HG03457 (cell line): Measurements from ENCODE around the gene ADAM19.

Experiments used
- ATAC-seq: cut with Tn5 transposase; IDR thresholded peaks from one replicate; pipeline ENCODE4 v1.9.1; 2021; ENCODE audit warnings: moderate number of reproducible peaks; ENCODE audit not compliant: unreplicated experiment

ADAM19 gene

GRCh38 chr5:157563929-157564716 lies 11.5 kb downstream of the ADAM19 start:
- ATAC-seq, result no peak

DNA sequence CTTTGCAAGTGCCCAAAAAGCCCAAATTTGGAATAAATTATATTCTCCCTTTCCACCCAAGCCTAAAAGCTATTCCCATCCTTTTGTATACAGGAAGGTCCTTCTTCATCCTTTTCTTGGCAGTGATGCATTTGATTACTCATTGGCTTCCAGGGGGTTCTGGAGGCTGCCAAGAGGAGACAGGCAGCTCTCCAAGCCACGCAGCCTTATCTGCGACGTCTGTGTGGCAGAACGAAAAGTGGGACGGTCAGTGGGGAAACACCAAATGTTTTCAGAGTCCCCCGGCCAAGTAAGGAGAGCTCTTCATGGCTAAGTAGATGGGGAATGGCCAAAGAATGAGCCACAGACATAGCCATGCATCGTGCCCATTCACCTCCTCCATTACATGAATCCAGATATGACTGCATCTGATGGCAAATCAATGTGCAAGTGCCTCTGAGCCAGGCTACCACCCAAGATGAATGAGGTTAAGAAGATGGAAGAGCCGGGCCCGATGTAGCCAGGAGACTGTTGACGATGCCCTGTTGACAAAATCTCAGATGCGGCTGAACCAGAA lies 12.1 kb downstream of the ADAM19 start:
- ATAC-seq, result no peak

- no peak for ATAC-seq
Observed at GRCh38 chr5:157562111-157562581, 13.4 kb downstream of the ADAM19 start.

GRCh38 chr5:157561110-157561509 lies 14.5 kb downstream of the ADAM19 start:
- ATAC-seq, result no peak

DNA sequence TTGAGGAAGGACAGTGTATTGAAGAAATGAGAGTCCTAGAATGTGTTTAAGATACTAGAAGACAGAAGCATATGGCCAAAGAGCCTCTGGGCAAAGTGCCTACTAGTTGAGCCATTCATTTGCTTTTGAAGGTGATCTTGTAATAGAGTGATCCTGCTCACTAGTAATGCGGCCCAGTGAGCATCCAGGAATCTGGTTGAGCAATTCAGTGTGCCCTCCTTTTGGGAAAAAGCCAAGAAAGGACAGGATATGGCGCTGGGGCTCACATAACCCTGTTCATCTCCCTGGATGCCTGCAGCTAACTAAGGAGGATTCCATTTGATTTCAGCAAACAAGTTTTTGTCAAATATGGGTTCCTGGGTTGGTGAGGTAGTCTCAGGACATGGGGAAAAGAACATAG lies 16.3 kb downstream of the ADAM19 start:
- ATAC-seq, result no peak

- no peak for ATAC-seq
Observed at GRCh38 chr5:157558681-157559080, 16.9 kb downstream of the ADAM19 start.

GRCh38 chr5:157558041-157558595 lies 17.5 kb downstream of the ADAM19 start:
- no peak for ATAC-seq

DNA sequence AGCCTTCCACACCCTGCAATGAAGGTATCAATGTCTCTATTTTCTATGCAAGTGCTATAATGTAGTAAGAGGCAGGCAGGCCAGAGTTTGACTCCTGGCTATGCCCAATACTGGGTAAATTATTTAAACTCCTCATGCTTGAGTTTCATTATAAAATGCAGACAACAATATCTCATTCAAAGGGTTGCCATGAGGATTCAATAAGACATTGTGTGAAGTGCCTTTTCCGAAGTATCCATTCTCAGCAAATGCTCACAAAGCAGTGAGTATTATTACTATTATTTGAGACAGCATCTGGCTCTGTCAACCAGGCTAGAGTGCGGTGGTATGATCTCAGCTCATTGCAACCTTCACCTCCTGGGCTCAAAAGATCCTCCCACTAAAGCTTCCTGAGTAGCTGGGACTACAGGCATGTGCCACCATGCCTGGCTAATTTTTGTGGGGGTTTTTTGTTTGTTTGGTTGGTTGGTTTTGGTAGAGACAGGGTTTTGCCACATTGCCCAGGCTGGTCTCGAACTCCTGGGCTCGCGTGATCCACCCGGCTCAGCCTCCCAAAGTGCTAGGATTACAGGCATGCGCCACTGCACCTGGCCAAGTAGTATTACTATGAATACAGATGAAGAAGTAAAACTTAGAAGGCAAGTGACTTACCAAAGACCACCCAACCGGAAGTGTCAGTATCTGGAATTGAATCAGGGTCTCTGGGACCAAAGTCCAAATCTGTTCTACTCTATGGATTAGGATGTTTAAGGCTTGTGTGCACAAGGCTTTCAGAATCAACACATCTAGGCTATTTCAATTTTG lies 18.8 kb downstream of the ADAM19 start:
- ATAC-seq, result no peak

DNA sequence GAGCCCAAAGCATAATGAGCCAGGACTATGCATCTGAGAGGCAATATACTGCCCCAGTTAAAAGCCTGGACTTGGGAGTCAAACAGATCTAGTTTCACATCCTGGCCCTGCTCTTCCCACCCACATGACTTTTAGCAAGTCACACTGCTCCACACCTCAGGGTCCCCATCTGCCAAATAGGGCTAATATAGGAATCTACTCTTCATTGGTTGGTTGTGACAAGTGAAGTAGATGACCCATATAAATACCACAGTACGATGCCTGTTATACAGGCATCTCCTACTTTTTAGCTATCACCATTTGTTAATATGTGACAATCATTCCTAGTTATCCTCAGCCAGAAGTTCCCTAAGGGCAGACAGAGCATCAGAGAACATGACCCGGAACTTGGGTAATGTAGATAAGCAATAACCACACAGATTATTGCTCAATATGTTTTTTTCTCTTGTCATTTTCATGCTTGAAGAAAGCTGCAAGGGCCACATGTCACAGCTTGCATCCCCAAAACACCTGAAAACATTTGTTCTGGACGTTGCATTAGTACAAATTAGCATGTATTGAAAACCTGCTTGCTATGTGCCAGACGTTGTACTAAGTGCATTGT lies 20.4 kb downstream of the ADAM19 start:
- no peak for ATAC-seq

DNA sequence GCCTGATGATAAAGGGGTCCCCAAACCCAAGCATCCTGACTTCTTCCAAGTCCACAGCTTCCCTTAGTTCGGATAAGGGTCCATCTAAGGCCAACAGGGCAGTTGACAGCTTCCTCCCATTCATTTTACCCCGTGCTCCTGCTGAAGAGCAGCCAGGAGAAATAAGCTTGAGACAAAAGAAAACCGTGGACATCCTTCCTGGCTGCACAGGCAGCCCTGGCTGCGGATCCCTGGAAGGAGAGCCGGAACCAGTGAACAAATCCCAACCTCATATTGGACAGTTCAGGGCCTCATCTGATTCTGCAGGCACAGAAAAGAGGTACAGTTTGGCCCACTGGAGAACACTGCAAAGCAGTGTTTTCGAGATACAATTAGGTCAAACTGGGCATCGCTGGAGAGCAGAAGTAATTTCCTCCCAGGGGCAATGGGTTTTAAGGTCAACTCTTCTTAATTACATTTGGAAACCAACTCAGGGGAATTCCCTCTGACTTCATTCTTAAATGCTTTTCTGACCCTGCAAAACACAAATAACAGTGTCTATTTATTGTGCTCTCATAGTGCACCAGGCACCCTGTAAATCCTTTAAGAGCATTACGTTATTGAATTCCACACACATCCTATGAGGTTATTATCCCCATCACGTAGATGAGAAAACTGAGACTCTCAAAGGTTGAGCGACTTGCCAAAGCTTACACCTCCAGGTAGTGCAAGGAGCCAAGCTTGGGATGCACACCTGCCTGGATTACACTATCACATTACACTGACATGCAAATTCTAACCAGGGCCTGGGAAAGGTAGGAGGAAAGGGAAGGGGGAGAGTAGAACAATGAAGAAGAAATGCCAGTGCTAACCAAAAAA lies 21.2 kb downstream of the ADAM19 start:
- no peak for ATAC-seq

DNA sequence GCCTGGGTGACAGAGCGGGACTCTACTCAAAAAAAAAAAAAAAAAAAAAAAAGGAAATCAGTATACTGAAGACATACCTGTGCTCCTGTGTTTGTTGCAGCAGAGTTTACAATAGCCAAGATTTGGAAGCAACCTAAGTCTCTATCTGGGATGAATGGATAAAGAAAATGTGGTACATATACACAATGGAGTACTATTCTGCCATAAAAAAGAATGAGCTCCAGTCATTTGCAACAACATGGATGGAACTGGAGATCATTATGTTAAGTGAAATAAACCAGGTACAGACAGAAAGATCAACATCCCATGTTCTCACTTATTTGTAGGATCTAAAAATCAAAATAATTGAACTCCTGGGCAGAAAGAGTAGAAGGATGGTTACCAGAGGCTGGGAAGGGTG lies 22.9 kb downstream of the ADAM19 start:
- ATAC-seq, result no peak

DNA sequence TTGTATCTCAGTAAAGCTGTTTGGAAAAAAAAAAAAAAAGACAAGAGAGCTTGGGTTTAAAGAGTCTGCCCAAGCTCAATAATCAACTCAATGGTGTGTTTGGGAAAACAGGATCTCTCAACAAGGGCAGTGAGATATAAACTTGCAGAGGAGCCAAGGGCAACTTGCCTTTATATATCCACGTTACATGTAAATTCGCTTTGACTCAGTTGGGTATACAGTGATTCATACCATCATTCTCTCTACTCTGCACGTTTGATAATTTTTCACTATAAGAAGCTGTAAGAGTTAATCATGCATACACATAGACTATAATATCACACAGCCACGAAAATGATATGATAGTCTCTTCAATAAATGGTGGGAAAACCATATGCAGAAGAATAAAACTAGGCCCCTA lies 24.9 kb downstream of the ADAM19 start:
- no peak for ATAC-seq

DNA sequence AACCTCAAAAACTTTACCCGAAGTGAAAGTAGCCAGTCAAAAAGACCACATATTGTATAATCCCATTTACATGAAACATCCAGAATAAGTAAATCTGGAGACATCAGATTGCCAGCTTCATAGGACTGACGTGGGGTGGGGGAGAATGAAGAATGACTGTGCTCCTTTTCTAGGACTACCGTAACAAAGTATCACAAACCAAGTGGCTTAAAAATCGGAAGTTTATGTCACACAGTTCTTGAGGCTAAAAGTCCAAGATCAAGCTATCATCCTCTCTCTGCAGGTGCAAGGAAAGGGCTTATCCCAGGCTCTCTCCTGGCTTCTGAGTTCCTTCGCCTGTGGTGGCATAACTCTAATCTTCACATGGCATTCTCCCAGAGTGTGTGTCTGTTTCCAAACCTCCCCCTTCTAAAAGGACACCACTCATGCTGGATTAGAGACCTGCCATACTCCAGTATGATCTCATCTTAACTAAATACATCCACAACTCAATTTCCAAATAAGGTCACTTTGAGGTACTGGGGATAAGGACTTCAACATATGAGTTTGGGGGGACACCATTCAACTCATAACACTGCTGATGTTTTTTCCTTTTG lies 25.5 kb downstream of the ADAM19 start:
- no peak for ATAC-seq

- ATAC-seq, result no peak
Observed at GRCh38 chr5:157549283-157549629, 26.3 kb downstream of the ADAM19 start.

DNA sequence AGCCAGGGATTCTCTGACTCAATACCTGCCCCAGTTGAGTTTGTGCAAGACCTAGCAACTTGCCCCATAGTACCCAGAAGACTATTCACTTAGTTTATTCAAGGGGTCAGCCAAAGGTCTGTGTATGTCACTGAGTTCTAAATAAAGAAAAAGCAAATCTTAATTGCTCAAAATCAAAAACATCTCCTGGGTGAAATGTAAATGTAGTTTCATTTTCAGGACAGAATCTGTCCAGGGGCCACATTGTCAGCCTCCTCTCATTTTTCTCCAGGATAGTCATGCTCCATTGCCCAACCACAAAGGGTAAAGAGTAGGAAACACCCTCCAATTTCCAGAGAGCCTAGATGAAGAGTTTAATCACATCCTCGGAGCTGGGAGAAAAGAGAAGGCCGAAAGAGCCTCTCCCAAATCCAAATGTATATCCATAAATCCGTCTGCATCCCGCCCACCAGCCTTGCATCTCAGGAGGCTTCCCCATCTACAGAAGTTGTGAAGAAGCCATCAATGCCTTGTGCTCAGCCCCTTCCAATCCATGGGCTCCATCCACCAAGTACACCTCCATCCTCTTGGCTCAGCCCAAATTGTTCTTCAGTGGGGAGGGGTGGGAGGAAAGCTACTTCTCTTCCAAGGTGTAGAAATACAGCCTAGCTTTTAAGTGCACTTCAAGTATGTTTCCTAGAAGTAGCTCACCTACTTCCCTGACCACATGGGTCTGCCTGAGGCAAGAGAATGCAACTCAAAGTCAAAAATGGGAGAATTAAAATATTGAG lies 26.9 kb downstream of the ADAM19 start:
- no peak for ATAC-seq

- no peak for ATAC-seq
Observed at GRCh38 chr5:157547941-157548512, 27.5 kb downstream of the ADAM19 start.

GRCh38 chr5:157546456-157547100 lies 29.0 kb downstream of the ADAM19 start:
- ATAC-seq, result no peak

DNA sequence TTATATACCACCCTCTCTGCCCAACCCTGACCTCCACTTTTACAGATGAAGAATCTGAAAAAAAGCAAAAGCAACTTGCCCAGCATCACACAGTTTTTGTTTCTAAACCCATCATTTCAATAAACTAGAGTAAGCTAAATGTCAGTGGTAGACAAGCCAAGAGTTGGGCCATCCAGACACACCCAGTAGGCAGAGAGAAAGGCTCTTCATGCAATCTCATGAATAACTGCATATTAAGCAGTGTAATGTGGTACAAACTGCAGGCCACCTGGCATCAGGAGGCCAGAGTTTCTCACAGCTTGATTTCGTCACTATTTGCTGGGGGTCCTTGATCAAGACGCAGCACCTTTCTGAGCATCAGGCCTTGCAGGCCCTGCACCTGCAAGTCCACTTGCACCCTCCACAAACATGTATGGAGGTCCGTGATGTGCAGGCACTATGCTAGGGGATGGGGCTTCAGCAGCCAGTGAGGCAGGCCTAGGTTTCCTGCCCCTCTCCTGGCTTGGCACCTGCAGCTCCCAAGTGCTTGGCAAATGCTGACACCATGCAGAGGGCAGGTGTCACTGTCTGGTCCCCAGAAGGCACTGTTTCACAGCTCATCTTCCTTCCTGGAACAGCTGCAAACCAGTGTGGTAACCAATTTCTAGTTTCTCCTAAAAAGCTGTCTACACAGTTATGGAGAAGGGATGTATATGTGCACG lies 29.8 kb downstream of the ADAM19 start:
- no peak for ATAC-seq
